Retinal pigment epithelial cell (primary cell): ENCODE results near the gene CD200R1.

Experiments
- DNase-seq: peaks from one replicate; pipeline ENCODE4 v3.0.0-alpha.2; 2010; ENCODE audit warnings: low read depth
- H3K4me3 ChIP-seq: 2 replicates; pipeline ENCODE4 v1.5.1; 2011; ENCODE audit warnings: mild to moderate bottlenecking, low read length, control low read depth, moderate library complexity
- CTCF ChIP-seq: conservative IDR thresholded peaks from 2 replicates; pipeline ENCODE4 v1.5.1; 2011; ENCODE audit warnings: low read depth, low read length, control low read depth, inconsistent platforms

CD200R1 gene

GRCh38 chr3:112894258-112894657 is 80.6 kb downstream of the CD200R1 start:
- no peak overlapping the region for H3K4me3 ChIP-seq
- DNase-seq = no peak
- TF ChIP-seq CTCF = no peak

- no peak for TF ChIP-seq CTCF
- no peak overlapping the region for H3K4me3 ChIP-seq
- no peak for DNase-seq
Measured at GRCh38 chr3:112889357-112889756, 85.5 kb downstream of the CD200R1 start.

- peak; percentile 48 for DNase-seq
- TF ChIP-seq CTCF = no peak
Measured at GRCh38 chr3:112888381-112889085, 86.4 kb downstream of the CD200R1 start.

GRCh38 chr3:112884678-112885290 is 90.1 kb downstream of the CD200R1 start:
- TF ChIP-seq CTCF = no peak
- no peak overlapping the region for H3K4me3 ChIP-seq
- DNase-seq = no peak

More at GRCh38 chr3:112888381-112889085, 86.4 kb downstream of the CD200R1 start:
- no peak overlapping the region for H3K4me3 ChIP-seq

- DNase-seq = no peak
- TF ChIP-seq CTCF = no peak
- H3K4me3 ChIP-seq = no peak overlapping the region
Measured at GRCh38 chr3:112881891-112882290, 93.0 kb downstream of the CD200R1 start.

- DNase-seq = no peak
- H3K4me3 ChIP-seq = no peak overlapping the region
- TF ChIP-seq CTCF = no peak
Measured at GRCh38 chr3:112875561-112875960, 99.3 kb downstream of the CD200R1 start.

- no peak for DNase-seq
- no peak for TF ChIP-seq CTCF
- H3K4me3 ChIP-seq = no peak overlapping the region
Measured at GRCh38 chr3:112874725-112875124, 100.2 kb downstream of the CD200R1 start.
